Limb (tissue), 2 donors: ENCODE measurements around the gene CUL9.

Experiments
- DNase-seq, 2 donors: peaks; one replicate each; pipeline ENCODE4 v3.0.0-alpha.2; 2016; ENCODE audit errors: extremely low spot score in 2 of 2

Gene CUL9

DNA sequence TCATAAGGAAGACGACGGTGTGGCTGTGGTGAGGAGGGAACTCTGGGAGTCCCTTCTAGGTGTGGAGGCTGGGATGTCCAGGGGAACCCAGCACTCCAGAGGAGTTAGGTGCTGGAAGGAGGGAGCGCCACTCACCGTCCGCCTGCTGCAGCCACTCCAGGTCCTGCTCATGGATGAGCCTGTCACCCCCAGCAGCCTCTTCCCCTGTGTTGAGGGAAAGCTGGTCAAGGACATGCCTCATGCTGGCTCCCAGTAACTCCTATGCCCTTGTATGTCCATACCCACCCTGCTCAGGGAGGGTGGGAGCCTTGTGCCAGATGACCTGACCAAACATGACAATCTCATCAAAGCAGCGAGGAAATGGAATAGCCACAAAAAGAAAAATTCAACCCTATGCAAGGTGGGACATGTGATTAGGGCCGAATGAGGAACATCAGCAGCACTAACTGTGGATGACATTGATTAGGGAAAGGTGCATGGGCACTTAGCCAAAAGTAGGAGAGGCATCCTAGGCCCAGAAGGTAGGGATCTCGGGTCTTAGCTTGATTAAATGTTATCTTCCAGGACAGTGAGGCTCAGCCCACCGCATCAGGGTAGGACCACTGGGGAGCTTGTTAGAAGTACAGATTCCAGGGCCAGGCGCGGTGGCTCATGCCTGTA, 44.3 kb downstream of the CUL9 start:
- DNase-seq = no peak

DNA sequence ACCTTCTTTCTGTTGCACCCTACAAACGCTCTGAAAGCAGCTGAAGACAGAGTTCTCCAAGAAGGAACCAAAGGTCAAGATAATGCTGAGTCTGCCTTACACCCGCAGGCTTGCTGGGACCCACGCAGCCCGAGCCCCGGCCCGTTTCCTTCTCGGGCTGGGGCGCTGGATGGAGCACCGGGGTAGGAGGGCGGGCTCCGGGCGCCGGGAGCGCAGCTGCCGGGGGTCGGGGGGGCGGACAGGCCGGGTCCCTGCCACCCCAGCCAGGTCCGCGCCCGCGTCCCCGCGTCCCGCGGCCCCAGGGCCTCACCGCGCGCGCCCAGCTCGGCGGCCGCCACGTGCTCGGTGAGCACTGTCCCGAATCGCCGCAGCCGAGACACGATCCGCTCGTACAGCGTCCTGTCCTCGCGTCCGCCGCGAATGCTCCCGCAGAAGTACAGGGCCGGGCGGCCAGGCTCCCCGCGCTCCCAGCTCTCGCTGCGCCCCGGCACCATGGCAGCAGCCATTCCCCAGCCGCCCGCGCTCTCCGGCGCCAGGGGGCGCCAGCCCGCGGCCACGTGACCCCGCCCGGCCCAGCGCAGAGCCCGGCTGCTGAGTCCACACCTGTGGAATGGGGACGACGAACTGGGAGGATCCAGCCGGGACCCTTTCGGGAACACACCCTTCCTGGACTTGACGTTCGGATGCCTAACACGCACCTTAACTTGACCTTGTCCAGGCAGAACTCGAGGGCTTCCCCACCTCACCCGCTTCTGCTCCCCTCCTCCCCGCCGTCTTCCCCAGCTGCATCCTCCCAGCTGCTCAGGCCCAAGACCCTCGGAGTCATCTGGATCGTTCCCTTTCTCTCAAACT, 47.2 kb downstream of the CUL9 start, which contains the start of gene DNPH1:
DNPH1 (minus strand) TSS at position 531 of the 852 bp plus-strand sequence; CDS start at position 506, 25 bp downstream.
- DNase-seq = peak; percentile 77 to 89

DNA sequence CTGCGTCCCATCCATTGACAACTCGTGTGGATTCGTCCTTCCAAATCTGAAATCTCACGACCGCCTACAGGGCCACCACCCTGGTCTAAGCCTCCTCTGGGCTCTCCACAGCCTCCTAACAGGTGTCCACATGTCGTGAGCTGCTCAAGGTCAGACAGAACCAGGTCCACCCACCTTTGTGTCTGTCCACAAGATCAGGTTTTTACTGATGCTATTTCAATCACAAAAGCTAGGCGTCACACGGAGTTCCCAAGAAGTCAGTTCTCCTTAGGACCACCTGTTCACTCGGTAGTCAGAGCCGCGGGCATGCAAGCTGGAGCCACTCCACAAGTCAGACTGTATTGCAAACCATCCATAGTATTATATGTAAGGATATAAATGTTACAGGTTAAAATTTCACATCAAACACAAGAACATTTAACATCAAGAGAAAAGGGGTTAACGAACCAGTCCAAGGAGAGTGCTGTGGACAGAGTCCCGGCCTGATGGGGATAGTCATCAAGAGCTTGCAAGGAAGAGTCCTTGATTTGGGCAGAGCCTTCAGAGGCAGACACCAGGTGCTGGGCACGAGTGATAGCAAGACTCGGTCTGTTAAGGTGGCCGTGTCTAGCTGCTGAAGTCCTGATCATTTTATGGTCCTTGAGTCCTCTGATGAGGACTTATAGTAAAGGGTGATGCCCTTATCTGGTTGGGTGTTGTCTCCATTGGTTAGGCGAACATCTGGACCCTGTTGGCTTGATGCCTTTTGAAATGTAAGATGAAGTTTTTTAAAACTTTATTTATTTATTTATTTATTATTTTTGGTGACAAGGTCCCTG, 48.0 kb downstream of the CUL9 start:
- no peak for DNase-seq

DNA sequence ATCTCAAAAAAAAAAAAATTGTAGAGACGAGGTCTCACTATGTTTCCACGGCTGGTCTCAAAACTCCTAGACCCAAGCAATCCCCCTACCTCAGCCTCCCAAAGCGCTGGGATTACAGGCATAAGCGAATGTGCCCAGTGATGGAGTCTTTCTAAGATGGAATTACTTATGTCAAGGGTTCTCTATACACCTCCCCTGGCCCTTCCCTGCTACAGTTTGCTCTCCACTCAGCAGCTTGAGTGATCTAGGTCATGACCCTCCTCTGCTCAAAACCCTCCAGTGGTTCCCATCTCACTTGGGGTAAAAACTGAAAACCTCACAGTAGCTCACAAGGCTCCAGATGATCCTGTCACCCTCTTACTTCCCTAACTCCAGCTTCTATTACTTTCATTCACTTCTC, 49.1 kb downstream of the CUL9 start:
- DNase-seq = no peak

DNA sequence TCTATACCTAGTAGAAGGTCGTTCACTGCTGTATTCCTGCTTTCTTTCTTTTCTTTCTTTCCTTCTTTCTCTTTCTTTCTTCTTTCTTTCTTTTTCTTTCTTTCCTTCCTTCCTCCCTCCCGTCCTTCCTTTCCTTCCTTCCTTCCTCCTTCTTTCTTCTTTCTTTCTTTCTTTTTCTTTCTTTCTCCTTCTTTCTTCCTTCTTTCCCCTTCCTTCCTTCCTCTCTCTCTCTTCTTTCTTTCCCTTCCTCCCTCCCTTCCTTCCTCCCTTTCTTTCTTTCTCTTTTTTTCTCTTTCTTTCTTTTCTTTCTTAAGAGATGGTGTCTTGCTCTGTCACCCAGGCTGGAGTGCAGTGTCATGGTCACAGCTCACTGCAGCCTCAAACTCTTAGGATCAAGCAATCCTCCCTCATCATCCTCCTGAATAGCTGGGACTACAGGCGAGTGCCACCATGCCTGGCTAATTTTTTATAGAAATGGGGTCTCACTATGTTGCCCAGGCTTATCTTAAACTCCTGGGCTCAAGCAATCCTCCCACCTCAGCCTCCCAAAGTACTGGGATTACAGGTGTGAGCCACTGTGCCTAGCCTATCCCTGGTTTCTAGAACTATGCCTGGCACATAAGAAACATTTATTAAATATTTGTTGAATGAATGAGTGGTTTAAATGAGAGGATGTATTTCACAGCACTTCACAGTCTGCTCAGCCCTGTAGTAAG, 49.9 kb downstream of the CUL9 start:
- no peak for DNase-seq

DNA sequence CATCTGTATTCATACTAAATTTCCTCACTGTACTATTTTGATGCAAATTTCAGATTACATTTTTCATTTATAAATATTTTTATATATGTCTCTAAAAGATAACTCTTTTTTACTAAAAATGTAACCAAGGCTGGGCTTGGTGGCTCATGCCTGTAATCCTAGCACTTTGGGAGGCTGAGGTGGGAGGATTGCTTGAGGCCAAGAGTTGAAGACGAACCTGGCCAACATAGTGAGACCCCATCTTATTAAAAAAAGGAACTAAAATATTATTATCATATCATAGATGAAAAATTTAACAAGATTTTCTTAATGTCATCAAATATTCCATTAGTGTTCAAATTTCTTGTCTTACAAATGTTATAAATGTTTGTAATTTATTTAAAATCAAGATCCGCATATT, 53.8 kb downstream of the CUL9 start:
- DNase-seq = no peak

DNA sequence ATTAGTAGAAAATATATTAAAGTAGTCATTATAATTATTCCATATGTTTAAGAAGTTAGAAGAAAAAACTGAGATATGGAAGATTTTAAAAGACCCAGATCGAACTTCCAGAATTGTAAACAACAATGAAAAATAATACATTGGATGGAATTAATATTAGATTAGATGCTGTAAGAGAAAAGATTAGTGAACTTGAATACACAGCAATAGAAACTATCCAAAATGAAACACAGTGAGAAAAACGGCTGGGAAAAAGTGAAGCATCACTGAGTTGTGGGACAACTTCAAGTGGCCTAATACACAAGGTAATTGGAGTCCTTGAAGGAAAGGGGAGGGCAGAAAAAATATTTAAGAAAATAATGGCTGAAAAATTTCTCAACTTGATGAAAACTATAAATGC, 57.1 kb downstream of the CUL9 start:
- DNase-seq = no peak

DNA sequence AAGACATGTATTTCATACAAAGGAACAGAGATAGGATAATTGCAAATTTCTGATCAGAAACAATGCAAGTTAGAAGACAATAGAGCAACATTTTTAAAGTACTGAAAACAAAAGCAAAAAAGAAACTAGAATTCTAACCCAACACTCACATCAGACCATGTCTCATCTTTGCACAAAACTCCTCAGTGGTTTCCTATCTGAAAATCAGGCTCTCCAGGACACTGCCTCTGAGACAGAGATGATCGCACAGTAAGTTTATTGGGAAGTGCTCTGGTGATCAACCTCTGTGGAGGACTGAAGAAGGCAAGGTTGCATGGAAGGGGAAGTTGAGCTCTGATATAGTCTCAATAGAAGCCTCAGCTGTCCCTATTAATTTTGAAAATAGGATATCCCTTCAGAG, 59.0 kb downstream of the CUL9 start:
- DNase-seq = no peak

DNA sequence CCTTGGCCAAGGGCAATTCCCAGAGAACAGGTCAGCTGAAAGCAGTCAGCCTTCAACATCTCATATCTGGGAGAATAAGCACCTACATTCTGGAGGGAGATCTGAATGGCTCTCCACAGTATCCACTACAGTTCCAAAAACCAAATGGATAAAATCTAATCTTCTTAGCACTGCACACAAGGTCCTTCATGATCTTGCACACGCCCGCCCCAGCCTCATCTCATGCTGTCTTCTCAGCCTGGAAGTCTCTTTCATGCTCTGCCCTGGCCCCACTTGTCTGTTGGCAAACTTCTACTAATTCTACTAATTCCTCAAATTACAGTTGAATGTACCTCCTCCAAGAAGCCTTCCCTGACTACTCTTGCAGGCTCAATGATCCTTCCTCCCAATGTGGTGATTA, 59.5 kb downstream of the CUL9 start:
- no peak for DNase-seq

DNA sequence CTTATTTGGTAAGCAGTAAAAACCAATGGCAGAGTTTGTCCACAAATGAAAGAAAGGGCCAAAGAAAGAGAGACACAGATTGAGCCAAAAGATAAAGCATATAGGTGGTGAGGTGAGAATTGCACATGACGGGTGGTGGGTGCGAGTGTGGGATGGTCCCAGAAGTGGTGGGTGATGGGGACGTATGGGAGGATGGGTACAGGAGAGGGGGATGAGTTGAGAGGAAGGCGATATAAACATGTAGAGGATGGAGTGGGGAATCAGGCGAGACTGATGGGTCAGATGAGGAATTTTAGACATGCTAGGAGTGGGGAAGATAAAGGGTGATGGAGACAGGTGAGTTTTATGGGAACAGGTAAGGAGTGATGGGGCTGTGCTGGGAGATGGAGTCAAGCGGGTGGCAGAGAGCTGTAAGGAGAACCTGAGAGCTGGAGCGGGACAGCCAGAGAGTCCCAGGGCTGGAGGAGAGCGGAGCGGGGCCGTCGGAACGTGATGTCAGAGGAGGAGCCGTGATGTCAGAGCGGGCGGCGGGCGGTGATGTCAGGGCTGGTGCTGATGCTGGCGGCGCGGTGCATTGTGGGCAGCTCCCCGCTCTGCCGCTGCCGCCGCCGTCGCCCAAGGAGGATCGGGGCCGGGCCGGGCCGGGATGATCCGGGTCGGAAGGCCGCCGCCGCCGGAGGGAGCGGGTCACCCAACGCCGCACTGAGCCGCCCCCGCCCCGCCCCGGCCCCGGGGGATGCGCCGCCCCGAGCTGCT, 61.1 kb downstream of the CUL9 start, which contains the start of gene TTBK1:
TTBK1 (plus strand) TSS at position 574 of the 756 bp plus-strand sequence. CDS start 3,180 bp downstream, outside the sequence.
- DNase-seq = peak in 1 of 2 donors; percentile 68

DNA sequence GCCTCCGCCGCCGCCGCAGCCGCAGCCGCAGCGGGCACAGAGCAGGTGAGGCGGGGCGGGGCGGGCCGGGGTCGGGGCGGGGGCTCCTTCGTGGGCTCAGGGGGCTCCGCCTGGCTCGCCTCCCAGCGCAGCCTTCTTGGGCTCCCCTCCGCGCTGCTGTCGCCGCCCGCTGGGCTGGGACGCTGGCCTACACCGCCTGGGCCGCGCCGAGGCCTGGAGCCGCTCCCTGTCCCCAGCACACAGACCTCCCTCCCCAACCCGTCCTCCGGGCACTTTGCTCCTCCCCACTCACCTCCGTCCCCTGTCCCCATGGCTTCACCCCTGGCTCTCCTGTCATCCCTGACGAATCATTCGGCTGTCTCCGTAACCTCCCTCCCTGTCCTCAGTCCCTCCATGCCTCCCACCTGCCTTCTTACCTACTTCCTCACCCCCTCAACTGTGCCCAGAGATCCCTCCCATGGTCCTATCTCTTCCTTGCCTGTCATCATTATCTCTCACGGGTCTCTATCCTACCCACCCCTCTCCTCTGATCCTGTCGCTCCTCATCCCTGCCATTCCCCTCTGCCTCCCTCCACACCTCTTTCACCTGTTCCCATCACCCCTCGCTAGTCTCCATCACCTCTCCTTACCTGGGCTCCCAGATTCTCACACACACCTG, 61.8 kb downstream of the CUL9 start:
- no peak for DNase-seq

DNA sequence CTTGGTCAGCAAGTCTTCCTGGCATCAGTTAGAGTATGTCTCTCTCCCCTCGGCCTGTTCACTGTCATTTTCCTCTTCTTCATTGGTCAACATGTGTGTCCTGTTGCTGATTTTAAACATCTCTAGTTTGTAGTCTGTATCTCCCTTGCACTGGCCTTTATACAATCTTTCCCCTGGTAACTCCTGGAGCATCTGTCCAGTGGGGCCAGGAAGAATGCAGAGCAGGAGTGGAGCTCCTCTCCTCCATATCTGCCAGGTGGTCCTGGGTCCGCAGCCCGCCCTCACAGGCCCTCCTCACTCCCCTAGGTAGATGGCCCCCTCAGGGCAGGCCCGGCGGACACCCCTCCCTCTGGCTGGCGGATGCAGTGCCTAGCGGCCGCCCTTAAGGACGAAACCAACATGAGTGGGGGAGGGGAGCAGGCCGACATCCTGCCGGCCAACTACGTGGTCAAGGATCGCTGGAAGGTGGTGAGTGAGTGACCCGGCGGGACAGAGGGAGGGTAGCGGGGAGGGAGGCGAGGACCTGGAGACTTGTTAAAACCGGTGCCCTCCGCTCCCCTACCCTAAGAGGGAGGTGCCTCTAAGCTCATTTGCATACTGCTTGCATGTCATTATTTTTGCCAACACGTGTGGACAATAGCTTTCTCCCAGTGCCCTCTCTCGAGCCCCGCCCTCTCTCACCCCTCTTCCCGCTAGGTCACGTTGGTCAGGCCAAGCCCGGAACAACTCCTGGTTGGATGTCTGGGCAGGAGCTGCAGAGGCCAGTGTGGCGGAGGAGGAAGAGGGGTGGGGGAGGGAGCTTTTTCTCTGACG, 64.5 kb downstream of the CUL9 start:
- DNase-seq = no peak

DNA sequence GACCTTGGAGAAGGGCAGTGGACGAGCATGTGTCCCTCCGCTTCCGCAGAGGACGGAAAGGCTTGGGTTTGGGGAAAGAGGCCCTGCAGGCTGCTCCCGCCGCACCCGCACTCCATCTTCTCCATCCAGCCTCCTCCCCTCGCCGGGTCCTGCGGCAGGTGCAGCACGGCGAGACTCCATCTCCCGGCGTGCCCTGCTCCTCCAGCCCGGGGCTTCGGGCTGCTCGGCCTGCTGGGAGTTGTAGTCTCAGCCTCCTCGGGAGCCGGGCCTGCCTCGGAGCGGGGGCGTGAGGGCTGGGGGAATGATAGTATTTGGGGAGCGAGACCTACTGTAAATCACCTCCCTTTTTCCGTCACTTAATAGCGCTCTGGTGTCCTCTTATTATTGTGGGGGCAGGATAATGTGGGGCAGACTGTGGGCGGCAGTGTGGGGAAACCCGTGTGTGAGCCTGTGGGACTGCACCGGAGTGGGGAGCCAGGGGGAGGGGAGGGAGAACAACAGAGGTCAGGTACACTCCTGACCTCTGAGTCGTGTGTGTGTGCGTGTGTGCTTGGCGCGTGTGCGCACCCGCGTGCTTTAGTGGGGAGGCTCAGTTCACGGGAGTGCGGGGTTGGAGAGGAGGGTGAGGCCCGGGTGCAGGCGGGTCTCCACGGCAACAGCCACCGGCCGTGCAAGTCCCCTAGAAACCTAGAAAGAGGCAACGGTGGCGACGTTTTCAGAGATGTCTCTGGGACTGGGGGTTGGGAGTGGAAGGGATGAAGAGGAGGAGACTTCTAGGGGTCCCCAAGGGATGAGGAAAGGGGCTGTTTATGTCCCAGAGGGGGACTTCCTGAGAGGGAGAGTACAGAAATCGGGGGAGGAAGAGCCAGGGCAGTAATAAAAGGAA, 65.4 kb downstream of the CUL9 start:
- peak; percentile 53 to 83 for DNase-seq

DNA sequence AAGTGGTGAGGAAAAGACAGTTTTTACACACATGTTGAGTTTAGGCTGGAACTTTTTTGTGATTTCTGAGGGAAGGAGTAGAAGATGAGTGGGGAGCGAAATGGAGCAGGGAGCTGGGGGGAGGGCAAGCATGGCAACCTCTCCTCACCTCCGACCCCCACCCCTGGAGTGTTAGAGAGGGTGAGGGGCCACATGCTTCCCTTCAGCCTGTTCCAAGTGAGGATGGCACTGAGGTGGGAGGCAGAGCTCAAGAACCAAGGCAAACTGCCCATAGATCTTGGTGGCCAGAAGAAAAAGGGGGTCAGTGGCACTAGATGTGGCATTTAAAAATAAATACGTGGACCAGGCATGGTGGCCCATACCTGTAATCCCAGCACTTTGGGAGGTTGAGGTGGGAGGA, 66.1 kb downstream of the CUL9 start:
- no peak for DNase-seq

DNA sequence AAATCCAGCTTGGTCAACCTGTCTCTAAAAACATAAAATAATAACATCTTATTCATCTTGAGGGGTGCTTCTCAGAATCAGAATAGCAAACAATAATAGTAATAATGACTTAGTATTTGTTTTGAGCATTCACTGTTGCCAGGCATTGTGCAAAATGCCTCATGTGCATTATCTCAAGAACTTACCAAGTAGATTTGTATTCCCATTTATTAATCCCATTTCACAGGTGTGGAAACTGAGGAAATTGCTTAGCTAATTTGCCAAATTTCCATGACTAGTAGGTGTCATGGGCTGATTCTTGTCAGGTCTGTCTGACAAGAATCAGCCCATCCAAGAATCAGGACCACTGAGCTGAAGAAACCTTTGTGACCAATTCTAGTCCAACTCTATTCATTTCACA, 66.8 kb downstream of the CUL9 start:
- DNase-seq = no peak

DNA sequence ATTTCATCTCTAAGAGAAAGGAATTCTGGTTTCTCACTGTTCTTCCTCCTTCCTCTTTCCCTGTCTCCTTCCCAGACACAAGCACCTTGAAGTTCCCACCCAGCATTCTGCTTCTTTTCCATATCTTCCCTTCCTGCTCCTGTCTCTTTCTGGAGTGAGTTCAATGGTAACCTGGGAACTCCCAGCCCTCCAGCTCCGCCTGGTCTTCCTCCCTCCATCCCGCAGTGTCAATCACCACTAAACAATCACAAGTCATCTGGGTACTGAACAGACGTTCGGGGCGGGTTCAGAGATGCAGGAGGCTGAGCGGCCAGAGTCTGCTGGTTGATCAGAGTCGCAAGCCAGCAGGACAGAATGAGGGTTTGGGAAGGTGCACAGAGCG, 69.0 kb downstream of the CUL9 start:
- no peak for DNase-seq

DNA sequence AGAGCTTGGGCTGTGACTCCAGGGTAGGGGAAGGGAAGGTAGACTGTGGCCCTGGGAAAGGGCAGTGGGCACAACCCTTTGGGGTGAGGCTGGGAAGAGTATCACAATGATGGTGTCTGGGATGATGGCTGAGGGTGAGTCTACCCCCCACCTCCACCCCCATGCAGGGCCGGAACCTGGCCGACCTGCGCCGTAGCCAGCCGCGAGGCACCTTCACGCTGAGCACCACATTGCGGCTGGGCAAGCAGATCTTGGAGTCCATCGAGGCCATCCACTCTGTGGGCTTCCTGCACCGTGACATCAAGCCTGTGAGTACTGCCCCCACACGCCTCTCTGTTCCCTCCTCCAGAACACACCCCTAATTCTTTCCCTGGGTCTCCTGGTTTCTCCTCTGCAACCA, 71.4 kb downstream of the CUL9 start:
- no peak for DNase-seq

DNA sequence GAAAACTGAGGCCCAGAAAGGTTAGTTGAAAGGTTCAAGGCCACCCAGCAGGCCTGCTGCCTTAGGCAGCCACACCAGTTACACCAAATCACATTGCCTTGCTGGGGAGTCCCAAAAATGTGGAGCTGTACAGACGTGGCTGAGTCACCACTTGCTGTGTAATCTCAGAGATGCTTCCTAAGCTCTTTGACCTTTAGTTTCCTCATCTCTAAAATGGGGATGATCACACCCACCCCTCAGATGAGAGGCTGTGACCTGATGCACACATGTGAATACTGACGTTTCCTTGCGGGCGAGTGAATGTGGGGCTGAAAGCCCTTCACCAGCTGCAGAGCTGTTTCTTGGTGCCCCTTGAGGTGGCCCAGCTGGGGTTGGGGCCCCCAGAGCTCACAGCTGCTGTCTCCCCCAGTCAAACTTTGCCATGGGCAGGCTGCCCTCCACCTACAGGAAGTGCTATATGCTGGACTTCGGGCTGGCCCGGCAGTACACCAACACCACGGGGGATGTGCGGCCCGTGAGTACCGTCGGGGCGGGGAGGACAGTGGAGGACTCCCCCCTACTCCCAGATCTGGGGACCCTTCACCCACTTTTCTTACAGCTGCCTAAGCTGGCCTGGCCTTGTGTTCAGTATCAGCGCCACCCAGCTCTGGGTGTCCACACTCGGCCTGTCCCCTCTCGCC, 72.3 kb downstream of the CUL9 start:
- no peak for DNase-seq
